PC-9 (cell line): ENCODE results near the gene FBXO45.

ENCODE experiments used
- CTCF ChIP-seq: fragments of 200-600 bp; sonication (generic); conservative IDR thresholded peaks from 2 replicates; pipeline ENCODE4 v1.6.1; 2017; ENCODE audit warnings: mixed run types, antibody characterized with exemption, mild to moderate bottlenecking, moderate library complexity
- EZH2 ChIP-seq: fragments of 200-600 bp; sonication (generic); IDR thresholded peaks from 2 replicates; pipeline ENCODE4 v1.8.0; 2017; ENCODE audit warnings: antibody characterized with exemption, low read depth

DNA sequence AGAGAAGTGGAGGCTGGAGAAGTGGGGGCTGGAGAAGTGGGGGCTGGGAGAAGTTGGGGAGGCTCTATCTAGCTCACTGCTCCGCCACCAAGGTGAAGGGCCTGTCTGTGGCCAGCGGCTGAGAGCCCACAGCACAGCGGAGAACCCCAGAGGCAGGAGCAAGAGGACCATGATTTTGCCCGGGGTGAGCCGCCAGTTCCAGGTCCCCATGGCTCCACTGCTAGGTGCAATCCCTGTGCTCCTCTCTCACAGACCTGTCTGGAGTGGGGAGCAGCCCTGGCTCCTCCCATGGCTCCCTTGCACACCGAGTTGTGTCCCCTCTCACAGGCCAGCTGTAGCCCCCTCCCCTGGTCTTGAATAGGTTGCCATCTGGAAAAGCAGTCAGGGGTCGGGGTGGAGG is 66.4 kb downstream of the FBXO45 start:
- TF ChIP-seq CTCF = no peak
- no peak for TF ChIP-seq EZH2
